HG02759 (cell line): Measurements from ENCODE around the gene FAH.
"Not testable (repeated sequence)": the region's sequence is repeated elsewhere in the genome, so short reads cannot be mapped to it uniquely, and the experiment has no call there.

Source experiments
- ATAC-seq: cut with Tn5 transposase; IDR thresholded peaks from one replicate; pipeline ENCODE4 v1.9.1; 2021; ENCODE audit warnings: mild to moderate bottlenecking, moderate library complexity; ENCODE audit not compliant: unreplicated experiment

The FAH gene

DNA sequence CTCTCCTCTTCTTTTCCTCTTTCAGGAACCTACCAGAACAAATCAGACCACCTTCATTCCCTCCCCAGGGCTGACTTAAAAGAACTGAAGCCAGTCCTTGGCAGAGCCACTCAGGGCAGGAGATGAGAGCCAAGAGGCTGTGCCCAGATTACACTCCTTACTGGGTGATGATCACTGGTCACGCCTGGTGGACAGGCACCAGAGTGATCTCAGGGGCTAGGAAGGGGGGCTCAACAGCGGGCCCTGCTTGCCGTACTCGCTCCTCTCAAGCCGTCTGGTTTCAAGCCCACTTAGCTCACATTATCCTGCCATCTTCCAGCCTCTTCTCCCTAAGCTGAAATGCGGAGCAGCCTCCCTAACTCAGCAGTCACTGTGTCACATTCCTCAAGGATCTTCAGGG, 1.7 kb upstream of the FAH start:
- ATAC-seq: no peak

GRCh38 chr15:80151576-80151975, 1.2 kb upstream of the FAH start:
- no peak for ATAC-seq

DNA sequence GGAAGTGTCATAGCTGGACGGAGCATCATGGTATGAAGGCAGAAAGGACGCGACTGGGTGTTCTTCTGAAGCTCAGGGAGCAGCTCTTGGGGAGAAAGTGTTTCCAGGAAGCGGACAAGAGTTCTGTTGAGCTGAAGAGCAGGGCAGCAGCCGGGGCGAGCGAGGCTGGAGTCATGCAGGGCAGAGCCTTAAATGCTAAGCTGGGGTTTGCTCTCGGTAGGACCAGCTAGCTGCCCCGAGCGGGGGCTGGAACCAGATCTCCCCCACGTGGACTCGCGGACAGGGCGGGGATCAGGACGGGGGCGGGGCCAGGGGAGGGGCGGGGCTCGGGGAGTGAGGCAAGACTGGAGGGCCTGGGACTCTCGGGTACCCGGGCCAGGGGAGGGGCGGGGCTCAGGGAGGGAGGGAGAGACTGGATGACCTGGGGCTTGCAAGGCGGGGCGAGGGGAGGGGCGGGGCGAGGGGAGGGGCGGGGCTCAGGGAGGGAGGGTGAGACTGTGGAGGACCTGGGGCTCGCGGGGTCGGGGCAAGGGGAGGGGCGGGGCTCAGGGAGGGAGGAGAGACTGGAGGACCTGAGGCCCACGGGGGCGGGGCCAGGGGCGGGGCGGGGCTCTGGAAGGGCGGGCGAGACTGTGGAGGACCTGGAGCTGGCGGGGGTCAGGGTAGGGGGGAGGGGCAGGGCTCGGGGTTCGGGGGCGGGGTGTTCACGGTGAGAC, 461 bp upstream of the FAH start:
- peak; percentile 64 for ATAC-seq

- no peak for ATAC-seq
Measured at GRCh38 chr15:80153900-80154299, 1.1 kb downstream of the FAH start.

DNA sequence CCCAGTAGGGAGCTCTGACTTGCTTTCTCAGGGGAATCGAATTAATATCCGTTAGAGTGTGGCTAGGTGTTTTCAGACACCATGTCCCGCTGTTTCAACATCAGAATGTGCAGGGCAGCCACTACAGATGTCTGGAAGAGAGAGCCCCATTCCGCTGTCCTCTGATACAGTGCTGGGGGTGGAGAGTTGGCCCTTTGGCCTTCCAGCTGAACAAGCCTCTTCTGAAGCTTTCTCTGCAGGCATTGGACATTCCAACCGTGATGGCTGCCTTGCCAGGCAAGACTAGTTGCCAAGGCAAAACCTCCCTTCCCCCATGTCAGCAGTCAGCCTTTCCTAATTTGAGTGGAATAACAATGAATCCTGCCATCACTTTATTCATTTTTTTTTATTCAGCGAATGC, 1.5 kb downstream of the FAH start:
- no peak for ATAC-seq

- ATAC-seq: no peak
Measured at GRCh38 chr15:80155001-80155377, 2.2 kb downstream of the FAH start.

DNA sequence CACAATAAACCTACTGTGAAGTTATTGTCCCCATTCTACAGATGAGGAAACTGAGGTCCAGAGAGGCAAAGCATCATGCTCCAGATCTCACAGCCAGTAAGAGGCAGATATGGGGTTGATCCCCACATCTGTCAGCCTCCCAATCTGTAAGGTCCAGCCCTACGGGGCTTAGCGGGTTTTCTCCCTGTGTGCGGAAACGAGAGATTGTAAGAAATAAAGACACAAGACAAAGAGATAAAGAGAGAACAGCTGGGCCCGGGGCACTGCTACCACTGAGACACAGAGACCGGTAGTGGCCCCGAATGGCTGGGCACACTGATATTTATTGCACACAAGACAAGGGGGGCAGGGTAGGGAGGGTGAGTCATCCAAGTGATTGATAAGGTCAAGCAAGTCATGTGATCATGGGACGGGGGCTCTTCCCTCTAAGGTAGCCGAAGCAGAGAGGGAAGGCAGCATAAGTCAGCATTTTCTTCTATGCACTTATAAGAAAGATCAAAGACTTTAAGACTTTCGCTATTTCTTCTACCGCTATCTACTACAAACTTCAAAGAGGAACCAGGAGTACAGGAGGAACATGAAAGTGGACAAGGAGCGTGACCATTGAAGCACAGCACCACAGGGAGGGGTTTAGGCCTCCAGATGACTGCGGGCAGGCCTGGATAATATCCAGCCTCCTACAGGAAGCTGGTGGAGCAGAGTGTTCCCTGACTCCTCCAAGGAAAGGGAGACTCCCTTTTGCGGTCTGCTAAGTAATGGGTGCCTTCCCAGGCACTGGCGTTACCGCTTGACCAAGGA, 2.8 kb downstream of the FAH start:
- not testable (repeated sequence) for ATAC-seq

- no peak for ATAC-seq
Measured at GRCh38 chr15:80156176-80156720, 3.4 kb downstream of the FAH start.

DNA sequence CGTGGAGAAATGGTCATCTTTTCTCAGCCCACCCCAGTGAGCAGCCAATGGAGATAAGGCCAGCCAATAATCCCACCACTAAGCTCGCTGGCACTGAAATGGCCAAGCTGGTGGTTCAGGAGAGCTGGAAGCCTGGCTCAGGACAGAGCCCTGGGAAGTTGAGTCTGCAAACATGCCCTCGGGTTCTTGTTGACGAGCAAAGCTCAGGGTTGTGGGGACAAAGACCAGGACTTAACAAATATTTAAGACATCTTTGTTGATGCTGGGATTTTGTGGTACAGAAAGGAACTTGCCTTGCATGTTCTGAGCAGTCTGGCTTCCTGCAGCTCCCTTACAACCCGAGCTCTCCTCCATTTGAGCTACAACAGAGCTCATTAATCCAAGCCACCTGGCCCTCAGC, 4.4 kb downstream of the FAH start:
- ATAC-seq: no peak

- no peak for ATAC-seq
Measured at GRCh38 chr15:80159301-80159700, 6.5 kb downstream of the FAH start.

GRCh38 chr15:80159811-80160569, 7.2 kb downstream of the FAH start:
- no peak for ATAC-seq

DNA sequence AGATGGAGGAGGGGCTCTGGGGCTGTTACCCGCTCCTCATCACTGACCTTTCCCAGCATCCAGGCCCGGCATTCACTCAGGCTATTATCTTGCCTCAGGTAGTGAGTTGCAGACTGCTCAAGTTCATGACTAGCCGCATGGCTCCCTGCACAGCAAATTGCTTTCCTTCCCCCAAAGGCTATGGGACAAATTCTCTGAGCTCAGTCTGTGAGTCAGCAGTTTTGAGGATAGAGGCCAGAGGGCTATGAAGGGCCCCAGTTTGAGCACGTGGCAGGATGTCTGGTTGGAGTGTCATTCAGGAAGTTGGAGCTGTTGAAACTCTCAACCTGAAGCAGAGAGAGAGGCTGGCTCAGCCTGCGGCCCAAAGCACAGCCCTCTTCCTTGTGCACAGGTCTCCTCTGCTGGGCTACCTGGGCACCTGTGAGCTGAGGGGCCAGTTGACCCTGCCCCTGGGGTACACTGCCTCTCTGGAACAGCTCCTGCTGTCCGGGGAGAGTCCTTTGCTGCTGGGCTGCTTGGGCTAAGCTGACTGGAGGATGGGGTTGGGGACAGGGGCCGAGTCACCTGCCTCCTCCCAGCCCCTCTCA, 7.9 kb downstream of the FAH start:
- ATAC-seq: peak; percentile 77

DNA sequence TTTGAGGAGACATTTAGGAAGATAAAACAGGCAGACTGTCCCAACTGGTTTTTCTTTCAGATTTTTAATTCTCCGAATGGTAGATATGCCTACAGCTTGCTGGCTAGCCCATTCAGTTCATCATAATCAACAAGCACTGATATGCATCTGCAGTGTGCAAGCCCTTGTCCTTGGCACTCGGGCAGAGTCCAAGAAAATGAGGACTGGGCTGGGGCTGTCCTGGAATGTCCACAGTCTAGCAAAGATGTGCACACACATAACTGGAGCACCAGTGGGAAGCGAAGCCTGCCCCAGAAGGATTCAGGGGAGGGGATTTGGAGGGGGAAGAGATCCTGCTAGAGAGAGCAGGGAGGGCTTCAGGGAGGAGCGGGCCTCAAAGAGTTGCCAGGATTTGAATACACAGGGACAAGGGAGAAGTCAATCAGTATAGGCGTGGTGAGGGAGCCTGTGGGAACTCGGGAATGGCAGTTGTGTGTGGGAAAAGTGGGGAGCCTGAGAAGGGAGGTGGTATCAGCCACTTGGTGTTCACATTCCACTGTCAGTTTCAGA, 8.7 kb downstream of the FAH start:
- no peak for ATAC-seq

DNA sequence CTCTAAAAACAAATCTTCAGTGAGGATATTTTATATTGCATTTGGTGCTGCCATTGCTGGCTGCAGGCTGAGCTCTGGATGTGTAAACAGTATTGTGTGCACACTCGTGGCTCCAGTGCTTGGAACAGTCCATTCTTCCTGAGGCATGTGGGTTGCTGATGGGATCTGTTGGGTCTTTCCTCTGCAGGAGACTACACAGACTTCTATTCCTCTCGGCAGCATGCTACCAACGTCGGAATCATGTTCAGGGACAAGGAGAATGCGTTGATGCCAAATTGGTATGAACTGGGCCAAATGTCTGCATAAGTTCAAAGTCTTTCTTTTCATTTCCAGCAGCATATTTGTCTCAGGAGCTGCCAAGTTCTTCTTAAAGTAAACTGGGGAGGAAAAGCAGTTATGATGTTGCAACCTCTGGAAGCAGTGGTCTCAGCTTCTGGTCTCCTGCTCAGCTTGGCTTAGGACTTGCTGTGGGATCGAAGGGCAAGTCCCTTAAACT, 9.3 kb downstream of the FAH start:
- no peak for ATAC-seq

GRCh38 chr15:80163217-80163616, 10.4 kb downstream of the FAH start:
- ATAC-seq: no peak

- ATAC-seq: no peak
Measured at GRCh38 chr15:80163897-80164296, 11.1 kb downstream of the FAH start.

DNA sequence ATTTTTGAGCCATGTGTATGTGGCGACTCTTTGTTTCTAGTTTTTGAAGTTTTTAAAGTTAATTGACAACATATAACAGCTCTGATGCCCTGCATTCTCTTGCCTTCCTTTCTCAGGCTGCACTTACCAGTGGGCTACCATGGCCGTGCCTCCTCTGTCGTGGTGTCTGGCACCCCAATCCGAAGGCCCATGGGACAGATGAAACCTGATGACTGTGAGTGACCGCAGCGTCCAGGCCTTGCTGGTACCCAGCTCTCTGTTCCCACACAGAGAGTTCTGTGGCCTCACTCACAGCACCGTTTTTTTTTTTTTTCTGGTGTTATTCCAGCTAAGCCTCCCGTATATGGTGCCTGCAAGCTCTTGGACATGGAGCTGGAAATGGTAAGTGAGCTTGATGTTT, 15.1 kb downstream of the FAH start:
- no peak for ATAC-seq

- ATAC-seq: no peak
Measured at GRCh38 chr15:80168421-80168820, 15.6 kb downstream of the FAH start.

- ATAC-seq: no peak
Measured at GRCh38 chr15:80169768-80170357, 17.1 kb downstream of the FAH start.

DNA sequence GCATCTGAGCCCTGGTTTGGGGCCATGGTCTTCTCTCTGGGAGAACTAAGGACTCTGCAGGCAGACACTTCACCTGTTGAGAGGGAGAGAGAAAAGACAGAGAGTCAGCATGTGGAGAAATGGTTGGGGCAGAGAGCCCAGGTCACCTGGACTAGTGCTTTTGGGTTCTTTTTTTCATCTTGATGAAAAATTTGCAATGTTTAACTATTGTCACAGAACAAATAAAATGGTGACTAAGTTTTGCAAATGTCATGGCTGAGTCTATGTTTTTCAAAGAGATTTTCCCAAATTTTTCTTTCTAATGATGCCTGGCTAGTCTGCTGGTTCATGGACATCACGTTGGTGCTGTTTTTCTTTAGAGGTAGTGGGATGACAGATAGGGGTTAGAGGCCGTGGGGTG, 17.8 kb downstream of the FAH start:
- ATAC-seq: no peak
